Activated CD8-positive, alpha-beta memory T cell treated with anti-CD3 and anti-CD28 coated beads for 24 hours (primary cell): Measurements from ENCODE around the gene TMEM161A.
A peak's percentile ranks its signal among the peaks of the same experiment; 100 is the strongest.
"Not testable (repeated sequence)": the region's sequence is repeated elsewhere in the genome, so short reads cannot be mapped to it uniquely, and the experiment has no call there.

Experiments used
- DNase-seq: peaks from one replicate; pipeline ENCODE4 v3.0.0-alpha.2; 2020

TMEM161A gene

GRCh38 chr19:19138109-19138981 lies at the start of gene TMEM161A:
TSS of gene TMEM161A (minus strand) at chr19:19138478. CDS start at chr19:19138428, 50 bp downstream.
- DNase-seq, result peak; percentile 99

DNA sequence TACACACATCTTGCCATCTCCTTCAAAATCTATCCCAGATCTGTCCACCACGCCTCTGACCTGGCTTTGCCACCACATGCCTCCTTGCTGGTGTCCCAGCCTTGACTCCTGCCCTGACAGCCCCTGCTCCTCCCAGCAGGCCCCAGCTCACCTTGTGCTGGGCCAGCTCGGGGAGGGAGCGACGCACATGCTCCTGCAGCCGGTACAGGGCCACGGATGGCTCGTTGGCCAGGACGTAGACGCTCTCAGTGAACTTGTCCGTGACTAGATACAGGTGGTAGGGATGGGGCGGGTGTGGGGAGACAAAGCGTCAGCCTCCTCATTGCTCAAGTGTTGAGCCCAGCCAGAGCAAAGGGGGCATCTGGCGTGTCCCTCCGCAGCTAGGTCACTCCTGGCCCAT lies 48.5 kb upstream of the TMEM161A start:
- no peak for DNase-seq

DNA sequence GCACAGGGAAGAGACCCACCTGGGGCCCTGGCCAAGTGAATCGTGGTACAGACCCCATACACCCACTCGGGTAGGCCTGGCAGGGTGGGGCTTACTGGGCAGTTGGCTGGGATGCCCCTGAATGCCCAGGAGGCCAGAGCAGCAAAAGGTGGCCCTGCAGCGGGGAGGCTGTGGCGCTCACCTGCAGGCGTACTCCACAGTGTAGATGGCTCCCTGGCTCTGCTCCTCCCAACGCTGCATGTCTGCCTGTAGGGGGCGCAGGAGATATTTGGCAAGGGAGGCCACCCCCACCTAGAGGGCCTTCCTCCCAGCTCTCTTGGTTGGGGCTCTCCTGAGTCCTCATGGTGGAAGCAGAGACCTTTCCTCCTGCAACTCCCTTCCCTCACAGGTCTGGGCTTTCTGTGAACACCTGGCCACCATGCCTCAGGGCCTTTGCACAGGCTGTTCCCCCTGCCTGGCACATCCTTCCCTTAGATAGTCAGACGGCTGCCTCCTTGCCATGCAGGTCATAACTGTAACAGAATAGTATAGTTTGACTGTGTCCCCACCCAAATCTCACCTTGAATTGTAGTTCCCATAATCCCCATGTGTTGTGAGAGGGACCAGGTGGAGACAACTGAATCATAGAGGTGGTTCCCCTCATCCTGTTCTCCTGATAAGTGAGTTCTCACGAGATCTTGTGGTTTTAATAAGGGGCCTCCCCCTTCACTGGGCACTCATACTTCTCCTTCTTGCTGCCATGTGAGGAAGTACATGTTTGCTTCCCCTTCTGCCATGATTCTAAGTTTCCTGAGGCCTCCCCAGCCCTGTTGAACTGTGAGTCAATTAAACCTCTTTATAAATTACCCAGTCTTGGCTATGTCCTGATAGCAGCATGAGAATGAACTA lies 47.8 kb upstream of the TMEM161A start:
- peak; percentile 82 for DNase-seq

GRCh38 chr19:19181488-19181998 lies 43.3 kb upstream of the TMEM161A start:
- DNase-seq, result no peak

DNA sequence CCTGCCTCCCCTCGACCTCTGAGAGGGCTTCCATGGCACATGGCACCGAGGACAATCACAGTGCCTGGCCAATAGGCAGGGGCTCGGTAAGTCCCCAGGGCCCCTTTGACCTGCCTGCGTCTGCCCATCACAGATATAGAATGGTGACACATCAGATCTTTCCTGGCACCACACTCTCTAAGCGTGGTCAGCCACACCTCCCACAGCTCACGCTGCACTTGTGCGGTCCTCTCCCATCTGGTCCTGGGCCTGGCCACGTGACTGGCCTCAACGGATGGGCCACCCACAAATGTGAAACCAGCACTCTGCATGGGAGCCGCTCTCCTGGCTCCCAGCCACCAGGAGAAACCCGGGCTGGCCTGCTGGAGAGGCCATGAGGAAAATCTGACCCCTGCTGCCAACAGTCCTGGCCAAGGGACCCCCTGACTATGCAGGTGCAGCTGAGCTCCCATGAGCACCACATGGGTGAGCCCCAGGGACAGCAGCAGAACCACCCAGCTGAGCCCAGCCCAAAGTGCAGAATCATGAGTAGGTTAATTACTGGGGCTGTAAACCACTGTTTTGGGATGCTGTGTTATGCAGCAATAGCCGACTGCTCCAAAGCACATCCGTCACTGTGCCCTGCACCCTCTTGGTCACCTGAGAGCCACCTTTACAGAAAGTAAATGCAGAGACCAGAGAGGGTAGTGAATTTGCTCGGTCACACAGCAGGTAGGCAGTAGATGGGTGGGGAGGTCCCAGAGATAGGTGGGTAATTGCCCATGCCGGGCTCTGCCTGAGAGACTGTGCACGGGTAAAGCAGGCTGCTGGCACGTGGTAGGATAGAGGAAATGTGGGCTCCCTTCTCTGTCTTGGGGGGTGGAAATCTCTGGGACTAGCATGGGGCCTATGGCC lies 41.5 kb upstream of the TMEM161A start:
- no peak for DNase-seq

GRCh38 chr19:19176950-19177349 lies 38.7 kb upstream of the TMEM161A start:
- DNase-seq, result no peak

DNA sequence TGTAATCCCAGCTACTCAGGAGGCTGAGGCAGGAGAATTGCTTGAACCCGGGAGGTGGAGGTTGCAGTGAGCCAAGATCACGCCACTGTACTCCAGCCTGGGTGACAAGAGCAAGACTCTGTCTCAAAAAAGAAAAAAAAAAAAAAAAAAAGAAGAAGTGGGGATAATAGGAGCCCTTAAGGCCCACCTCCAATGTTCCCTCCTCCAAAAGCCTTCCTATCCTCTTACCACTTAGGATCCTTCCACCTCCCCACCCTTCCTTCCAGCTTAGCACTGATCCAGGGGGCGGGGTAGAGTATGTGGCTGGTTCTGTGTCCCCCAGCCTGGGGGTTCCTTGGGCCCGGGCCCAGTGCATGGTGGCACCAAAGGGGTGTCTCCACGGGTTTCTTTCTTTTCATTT lies 35.0 kb upstream of the TMEM161A start:
- not testable (repeated sequence) for DNase-seq

DNA sequence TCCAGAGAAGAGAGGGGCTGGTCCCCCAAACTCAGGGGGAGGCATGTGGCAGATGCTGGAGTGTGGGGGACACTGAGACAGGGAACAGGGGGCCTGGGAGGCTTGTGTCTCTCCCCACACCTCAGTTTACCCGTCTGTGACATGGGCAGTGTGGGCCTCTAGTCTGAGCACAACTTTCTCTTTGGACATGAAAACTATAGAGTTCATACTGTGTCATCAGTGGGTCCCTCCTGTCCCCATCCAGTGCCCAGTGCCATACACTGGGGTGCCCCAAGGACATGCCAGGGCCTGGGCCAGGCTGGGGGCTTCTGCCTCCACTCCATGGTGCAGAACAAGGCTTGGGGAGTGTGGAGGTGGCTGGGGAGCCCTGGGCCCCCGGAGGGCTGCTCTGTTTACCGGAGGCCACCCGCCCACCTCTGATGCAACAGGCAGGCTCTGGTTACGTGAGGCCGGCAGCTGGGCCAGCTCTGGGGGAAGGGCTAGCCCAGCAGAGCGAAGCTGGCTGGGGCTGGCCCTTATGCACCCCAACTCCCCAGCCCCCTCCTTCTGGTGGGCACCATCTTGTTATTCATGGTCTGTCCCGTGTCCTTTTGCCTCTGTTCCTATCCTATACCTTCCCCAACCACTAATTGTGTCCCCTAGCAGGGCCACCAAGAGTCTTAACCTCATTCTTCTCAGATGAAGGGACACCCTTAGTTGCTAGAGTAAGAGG lies 33.7 kb upstream of the TMEM161A start:
- no peak for DNase-seq

DNA sequence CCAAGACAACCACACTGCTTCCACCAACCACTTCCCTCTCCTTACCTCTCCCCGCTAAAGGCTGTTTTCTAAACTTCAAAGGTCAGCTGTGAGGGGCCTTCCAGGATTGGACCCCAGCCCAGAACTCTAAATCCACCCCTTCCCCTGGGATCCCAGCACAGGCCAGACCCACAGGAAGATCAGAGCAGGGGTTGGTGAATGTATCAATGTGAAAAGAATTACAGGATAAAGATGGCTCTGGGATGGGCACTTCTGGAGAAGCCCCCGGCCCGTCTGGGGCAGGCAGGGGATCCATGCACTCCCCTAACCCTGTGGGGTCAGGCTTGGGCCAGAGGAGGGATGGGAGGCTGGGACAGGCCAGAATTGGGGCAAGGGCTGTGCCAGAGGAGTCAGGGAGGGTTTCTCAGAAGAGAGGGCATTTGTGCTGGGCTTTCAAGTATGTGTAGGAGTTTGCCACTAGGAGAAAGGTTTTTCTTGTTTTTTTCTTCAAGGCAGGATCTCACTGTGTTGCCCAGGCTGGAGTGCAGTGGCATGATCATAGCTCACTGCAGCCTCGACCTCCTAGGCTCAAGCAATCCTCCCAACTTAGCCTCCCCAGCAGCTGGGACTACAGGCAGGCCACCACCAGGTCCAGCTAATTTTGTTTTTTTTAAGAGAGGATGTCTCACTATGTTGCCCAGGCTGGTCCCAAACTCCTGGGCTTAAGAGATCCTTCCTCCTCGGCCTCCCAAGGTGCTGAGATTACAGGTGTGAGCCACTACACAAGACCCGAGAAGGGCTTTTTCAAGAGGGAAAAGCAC lies 32.8 kb upstream of the TMEM161A start:
- DNase-seq, result no peak

GRCh38 chr19:19170053-19170872 lies 32.0 kb upstream of the TMEM161A start, which contains the start of gene MEF2B:
TSS of gene MEF2B (minus strand) at chr19:19170263. CDS start at chr19:19150735, 19,528 bp downstream.
- DNase-seq, result peak; percentile 90

DNA sequence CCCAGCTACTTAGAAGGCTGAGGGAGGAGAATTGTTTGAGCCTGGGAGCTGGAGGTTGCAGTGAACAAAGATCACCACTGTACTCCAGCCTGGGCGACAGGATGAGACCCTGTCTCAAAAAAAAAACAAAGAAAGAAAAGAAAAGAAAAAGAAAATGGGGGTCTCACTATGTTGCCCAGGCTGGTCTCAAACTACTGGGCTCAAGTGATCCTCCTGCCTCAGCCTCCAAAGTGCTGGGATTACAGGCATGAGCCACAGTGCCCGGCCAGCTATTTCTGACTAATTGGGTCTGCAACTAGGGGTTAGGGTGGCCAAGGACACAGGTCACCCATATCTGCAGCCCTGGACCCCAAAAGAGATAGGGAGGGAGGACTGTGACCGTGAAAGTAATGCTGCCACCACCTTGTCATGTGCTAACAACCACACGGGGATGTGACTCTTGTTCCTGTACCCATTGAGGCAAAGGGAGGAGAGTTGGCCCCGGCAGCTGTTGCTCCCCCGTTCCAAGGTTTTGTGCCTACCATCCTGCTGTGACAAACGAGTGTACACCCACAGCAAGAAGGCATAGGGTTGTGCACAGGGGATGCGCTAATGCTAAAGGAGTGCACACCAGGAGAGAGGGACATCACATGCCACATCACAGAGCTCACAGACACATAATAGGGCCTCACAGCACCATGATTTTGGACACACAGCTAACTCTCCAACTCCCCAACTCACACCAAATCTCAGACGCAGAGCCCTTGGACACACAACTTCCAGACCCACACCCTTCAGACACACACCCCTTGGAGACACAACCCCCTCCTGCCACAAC lies 31.2 kb upstream of the TMEM161A start:
- DNase-seq, result no peak

DNA sequence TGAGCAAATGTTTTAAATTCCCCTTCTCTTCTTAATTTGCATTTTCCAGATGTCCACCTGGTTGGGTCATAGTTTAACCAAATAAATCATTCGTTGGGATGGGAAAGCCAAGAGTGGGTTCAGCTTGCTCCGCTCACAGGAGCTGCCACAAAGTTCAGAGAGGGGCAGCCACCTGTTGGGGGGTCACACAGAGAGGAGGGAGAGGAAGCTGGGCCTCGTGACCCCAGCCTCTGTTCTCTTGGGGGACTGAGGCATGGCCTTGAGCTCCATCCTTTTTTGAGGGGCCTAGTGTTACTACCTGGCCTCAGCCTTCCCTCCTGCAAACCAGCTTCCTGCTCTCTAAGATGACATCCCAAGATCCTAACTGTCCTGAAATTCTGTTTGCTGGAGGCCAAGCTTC lies 29.3 kb upstream of the TMEM161A start:
- no peak for DNase-seq

DNA sequence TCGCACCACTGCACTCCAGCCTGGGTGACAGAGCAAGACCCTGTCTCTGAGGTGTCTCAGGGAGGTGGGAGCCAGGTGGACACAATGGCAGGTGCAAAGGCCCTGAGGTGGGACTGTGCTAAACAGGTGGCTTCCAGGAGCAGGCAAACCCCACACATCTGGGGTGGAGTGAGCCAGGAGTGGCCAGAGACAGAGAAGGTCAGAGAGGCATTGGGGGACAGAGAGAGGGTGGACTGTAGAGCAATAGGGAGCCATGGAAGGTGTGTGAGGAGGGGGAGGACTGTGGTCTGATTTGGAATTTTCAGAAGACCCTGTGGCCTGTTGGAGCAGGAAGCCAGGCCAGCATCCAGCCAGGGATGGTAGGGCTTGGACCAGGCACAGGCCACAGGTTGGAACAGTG lies 27.1 kb upstream of the TMEM161A start:
- no peak for DNase-seq

DNA sequence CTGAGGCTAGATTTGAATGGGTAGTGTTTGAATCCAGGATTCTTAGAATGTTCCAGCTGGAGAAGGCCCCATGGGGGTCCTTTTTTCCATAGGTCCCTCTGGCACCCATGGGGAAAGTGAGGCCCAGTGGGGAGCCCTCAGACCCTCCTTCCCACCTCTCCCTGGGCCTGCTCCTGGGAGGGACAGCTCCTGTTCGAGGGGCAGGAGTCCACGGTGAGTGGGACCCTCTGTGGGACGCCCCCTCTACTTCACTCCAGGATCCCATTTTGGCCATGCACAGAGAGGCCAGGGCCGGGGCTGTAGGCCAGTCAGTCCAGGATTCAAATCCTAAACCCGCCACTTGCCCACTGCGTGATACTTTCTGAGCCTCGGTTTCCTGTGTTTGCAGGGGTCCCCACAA lies 24.2 kb upstream of the TMEM161A start:
- no peak for DNase-seq

DNA sequence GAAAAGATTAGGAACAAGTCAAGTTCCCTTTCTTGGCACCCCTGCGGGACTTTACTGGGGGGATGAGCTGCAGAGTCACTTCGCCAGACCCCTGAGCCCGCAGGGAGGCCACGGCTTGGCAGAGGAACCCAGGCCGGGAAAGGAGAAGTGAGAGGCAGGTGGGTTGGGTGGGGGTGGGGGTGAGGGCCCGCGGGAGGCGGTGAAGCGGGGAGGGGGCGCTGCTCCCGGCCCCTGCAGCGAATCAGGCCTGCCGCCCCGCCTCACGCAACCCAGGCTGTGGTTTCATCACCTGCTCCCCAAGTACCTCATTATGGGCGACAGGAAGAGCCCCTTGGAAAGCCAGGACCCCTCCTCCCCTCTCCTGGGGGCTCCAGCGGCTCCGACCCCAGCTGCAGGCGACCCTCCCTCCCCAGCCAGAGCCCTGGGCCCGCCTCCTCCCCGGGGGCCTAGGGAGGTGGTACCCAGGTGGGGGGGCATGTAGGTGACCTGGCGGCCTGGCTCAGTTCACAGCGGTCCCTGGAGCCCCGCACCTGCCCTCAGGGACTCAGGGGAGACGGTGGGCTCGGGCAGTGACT lies 22.3 kb upstream of the TMEM161A start:
- no peak for DNase-seq

- DNase-seq, result no peak
Measured at GRCh38 chr19:19159534-19159933, 21.3 kb upstream of the TMEM161A start.

GRCh38 chr19:19157808-19158207 lies 19.5 kb upstream of the TMEM161A start:
- DNase-seq, result no peak

- no peak for DNase-seq
Measured at GRCh38 chr19:19155495-19156219, 17.4 kb upstream of the TMEM161A start.
